ENCODE measurements around the gene FOXL2.

The FOXL2 gene

GRCh38 chr3:138919325-138919724 is 27.6 kb downstream of the FOXL2 start:
- H3K4me3 ChIP-seq (ENCODE audit: low read length): no peak overlapping the region
- H3F3A ChIP-seq (ENCODE audit: control insufficient read depth, insufficient read depth): no peaks in the 10 kb centered on the region
- H3K9me2 ChIP-seq (replicated peaks; ENCODE audit: control insufficient read depth, low read length): no peaks in the 10 kb centered on the region
- H3K4me1 ChIP-seq (ENCODE audit: control insufficient read depth, low read length): peaks cover 6% of the 10 kb centered on the region
- H3K4me2 ChIP-seq (ENCODE audit: low read length): no peak overlapping the region
- H3K79me2 ChIP-seq (ENCODE audit: control insufficient read depth, low read length): no peaks in the 10 kb centered on the region
- H4K20me1 ChIP-seq (ENCODE audit: control insufficient read depth, insufficient read depth, low read depth, low read length): no peaks in the 10 kb centered on the region
- H3K27ac ChIP-seq (ENCODE audit: low read depth, low read length): no peak overlapping the region
- no peaks in the 10 kb centered on the region for H3K27me3 ChIP-seq (ENCODE audit: control insufficient read depth, low read length)
- no peaks in the 10 kb centered on the region for H3K9me3 ChIP-seq (ENCODE audit: control insufficient read depth, insufficient read depth, low read length)
- TF ChIP-seq, protein P1, sequence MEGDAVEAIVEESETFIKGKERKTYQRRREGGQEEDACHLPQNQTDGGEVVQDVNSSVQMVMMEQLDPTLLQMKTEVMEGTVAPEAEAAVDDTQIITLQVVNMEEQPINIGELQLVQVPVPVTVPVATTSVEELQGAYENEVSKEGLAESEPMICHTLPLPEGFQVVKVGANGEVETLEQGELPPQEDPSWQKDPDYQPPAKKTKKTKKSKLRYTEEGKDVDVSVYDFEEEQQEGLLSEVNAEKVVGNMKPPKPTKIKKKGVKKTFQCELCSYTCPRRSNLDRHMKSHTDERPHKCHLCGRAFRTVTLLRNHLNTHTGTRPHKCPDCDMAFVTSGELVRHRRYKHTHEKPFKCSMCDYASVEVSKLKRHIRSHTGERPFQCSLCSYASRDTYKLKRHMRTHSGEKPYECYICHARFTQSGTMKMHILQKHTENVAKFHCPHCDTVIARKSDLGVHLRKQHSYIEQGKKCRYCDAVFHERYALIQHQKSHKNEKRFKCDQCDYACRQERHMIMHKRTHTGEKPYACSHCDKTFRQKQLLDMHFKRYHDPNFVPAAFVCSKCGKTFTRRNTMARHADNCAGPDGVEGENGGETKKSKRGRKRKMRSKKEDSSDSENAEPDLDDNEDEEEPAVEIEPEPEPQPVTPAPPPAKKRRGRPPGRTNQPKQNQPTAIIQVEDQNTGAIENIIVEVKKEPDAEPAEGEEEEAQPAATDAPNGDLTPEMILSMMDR (IDR thresholded peaks at IDR 0.05; ENCODE audit: low read depth, low read length, poor library complexity, severe bottlenecking): no peak
- no peak for TF ChIP-seq EZH2phosphoT487 (IDR thresholded peaks at IDR 0.05; ENCODE audit: borderline replicate concordance, low read length)
- H3K36me3 ChIP-seq (ENCODE audit: control insufficient read depth, low read length): no peaks in the 10 kb centered on the region

DNA sequence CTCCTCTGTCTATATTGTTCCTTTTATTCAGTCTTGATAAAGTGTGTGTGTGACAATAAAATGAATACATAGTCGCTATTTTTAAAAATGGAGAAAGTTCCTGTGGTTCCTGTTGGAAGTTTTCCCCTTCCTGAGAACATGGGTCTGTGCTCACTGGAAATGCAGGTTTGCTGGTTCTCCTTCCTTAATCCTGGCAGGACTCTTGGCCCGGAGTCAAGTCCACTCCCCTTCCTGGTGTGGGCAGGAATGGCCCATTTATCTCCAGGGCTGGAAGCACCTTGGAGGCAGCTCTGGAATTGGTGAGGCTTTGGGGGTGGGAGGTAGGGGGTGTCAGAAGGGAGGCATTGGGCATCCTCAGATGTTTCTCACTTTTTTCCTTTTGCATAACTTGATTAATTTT is 30.1 kb downstream of the FOXL2 start:
- H3K27ac ChIP-seq (ENCODE audit: low read depth, low read length): no peak overlapping the region
- peaks cover 6% of the 10 kb centered on the region for H3K4me1 ChIP-seq (ENCODE audit: control insufficient read depth, low read length)
- H3K4me3 ChIP-seq (ENCODE audit: low read length): no peak overlapping the region
- H3K79me2 ChIP-seq (ENCODE audit: control insufficient read depth, low read length): no peaks in the 10 kb centered on the region
- no peaks in the 10 kb centered on the region for H3K36me3 ChIP-seq (ENCODE audit: control insufficient read depth, low read length)
- no peak for TF ChIP-seq EZH2phosphoT487 (IDR thresholded peaks at IDR 0.05; ENCODE audit: borderline replicate concordance, low read length)
- TF ChIP-seq, protein P1 (IDR thresholded peaks at IDR 0.05; ENCODE audit: low read depth, low read length, poor library complexity, severe bottlenecking): no peak
- no peaks in the 10 kb centered on the region for H3F3A ChIP-seq (ENCODE audit: control insufficient read depth, insufficient read depth)
- no peaks in the 10 kb centered on the region for H4K20me1 ChIP-seq (ENCODE audit: control insufficient read depth, insufficient read depth, low read depth, low read length)
- no peaks in the 10 kb centered on the region for H3K9me2 ChIP-seq (replicated peaks; ENCODE audit: control insufficient read depth, low read length)
- no peaks in the 10 kb centered on the region for H3K27me3 ChIP-seq (ENCODE audit: control insufficient read depth, low read length)
- no peak overlapping the region for H3K4me2 ChIP-seq (ENCODE audit: low read length)
- H3K9me3 ChIP-seq (ENCODE audit: control insufficient read depth, insufficient read depth, low read length): no peaks in the 10 kb centered on the region

GRCh38 chr3:138915503-138916498 is 31.1 kb downstream of the FOXL2 start:
- no peaks in the 10 kb centered on the region for H3K9me3 ChIP-seq (ENCODE audit: control insufficient read depth, insufficient read depth, low read length)
- H3K27ac ChIP-seq (ENCODE audit: low read depth, low read length): peak overlapping the region; percentile 66
- peak overlapping the region; percentile 80 for H3K4me3 ChIP-seq (ENCODE audit: low read length)
- peak overlapping the region; percentile 82 for H3K4me2 ChIP-seq (ENCODE audit: low read length)
- H4K20me1 ChIP-seq (ENCODE audit: control insufficient read depth, insufficient read depth, low read depth, low read length): no peaks in the 10 kb centered on the region
- no peaks in the 10 kb centered on the region for H3K36me3 ChIP-seq (ENCODE audit: control insufficient read depth, low read length)
- no peak for TF ChIP-seq EZH2phosphoT487 (IDR thresholded peaks at IDR 0.05; ENCODE audit: borderline replicate concordance, low read length)
- TF ChIP-seq, protein P1 (IDR thresholded peaks at IDR 0.05; ENCODE audit: low read depth, low read length, poor library complexity, severe bottlenecking): peak; percentile 84
- no peaks in the 10 kb centered on the region for H3F3A ChIP-seq (ENCODE audit: control insufficient read depth, insufficient read depth)
- no peaks in the 10 kb centered on the region for H3K79me2 ChIP-seq (ENCODE audit: control insufficient read depth, low read length)
- no peaks in the 10 kb centered on the region for H3K27me3 ChIP-seq (ENCODE audit: control insufficient read depth, low read length)
- peaks cover 6% of the 10 kb centered on the region for H3K4me1 ChIP-seq (ENCODE audit: control insufficient read depth, low read length)
- H3K9me2 ChIP-seq (replicated peaks; ENCODE audit: control insufficient read depth, low read length): no peaks in the 10 kb centered on the region

All from DOHH2 (cell line).